22Rv1 (cell line): Measurements from ENCODE around the gene A3GALT2.

Experiments
- H3K27ac ChIP-seq: fragments of 450-650 bp; 2 replicates; pipeline ENCODE4 v1.5.1; 2017
- CTCF ChIP-seq: fragments of 450-650 bp; IDR thresholded peaks from 2 replicates; pipeline ENCODE4 v1.5.1; 2017; ENCODE audit warnings: mild to moderate bottlenecking
- ZFX ChIP-seq: fragments of 450-650 bp; IDR thresholded peaks from 2 replicates; pipeline ENCODE4 v1.6.1; 2017; ENCODE audit warnings: antibody characterized with exemption, borderline replicate concordance

Gene A3GALT2

DNA sequence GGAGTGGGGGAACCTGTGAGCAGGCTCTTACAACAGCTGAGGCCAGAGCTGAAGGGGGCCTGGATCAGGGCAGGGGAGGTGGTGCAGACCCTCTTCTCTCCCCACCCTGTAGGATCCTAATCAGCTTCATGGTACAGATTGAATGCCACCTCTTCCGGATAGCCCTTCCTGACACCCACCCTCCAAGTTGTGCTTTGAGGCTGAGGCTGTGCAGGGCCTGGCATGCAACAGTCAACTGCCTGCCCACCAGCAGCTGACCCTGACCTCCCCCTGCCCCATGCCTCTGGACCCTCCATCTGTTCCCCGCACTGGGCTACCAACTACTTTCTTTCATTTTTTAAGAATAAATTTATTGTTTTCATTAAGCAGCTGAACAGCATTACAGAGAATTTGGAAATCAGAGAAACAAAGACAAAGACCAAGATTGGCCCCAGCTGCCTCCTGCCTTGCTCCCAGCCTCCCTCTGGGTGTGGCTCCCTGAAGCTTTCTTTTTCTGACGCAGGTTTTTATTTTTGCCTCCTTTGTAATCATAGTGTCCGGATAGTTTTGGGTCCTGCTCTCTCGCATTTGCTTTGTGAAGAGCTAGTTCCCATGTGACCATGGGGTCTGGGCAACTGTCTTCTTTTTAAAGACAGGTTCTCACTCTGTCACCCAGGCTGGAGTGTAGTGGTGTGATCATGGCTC is 51.8 kb downstream of the A3GALT2 start:
- H3K27ac ChIP-seq: no peak overlapping the region
- TF ChIP-seq CTCF: no peak
- TF ChIP-seq ZFX: no peak

- TF ChIP-seq CTCF (no peak), ZFX (no peak)
- H3K27ac ChIP-seq: no peak overlapping the region
These were observed 52.4 kb downstream of the A3GALT2 start for GRCh38 chr1:33268457-33268856.

DNA sequence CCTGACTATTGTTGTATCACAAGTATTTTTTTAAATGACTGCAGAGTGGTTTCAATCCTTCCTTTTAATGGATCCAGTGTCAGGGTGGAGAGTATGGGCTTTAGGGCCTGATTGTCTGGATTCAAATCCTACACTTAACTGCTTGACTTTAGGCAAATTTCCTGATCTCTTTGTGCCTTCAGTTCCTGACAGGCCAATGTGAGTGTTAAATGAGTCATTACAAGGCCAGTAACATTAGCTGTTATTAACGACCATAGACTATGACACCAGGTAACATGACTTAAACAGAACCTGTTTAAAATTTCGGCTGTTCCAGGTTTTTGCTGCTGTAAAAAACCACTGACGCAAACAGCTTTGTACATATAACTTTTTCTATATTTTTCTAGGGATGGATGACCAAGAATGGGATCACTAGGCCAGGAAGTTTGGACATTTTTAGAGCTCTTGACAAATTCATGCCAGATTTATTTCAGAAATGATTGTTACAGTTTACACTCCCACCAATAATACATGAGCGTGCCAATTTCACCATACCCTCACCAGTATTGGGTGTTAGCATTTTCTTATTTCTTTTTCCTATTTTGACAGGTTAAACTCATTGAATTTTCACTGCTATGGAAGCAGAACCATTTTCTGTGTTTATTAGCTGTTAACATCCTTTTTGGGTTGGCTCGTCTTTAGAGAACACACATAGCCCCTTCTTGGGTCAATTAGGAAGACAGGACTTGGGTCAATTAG is 53.3 kb downstream of the A3GALT2 start:
- no peak for TF ChIP-seq CTCF
- TF ChIP-seq ZFX: no peak
- no peak overlapping the region for H3K27ac ChIP-seq

- TF ChIP-seq CTCF (no peak), ZFX (no peak)
- no peak overlapping the region for H3K27ac ChIP-seq
These were observed 54.1 kb downstream of the A3GALT2 start for GRCh38 chr1:33266766-33267165.

GRCh38 chr1:33265780-33266605 is 54.9 kb downstream of the A3GALT2 start:
- no peak overlapping the region for H3K27ac ChIP-seq
- TF ChIP-seq ZFX (no peak), CTCF (no peak)

GRCh38 chr1:33263890-33264504 is 56.9 kb downstream of the A3GALT2 start:
- TF ChIP-seq CTCF: no peak
- TF ChIP-seq ZFX: no peak
- H3K27ac ChIP-seq: no peak overlapping the region
